Esophagus squamous epithelium (tissue), 4 donors: ENCODE results near the gene TSC1.

Source experiments
- CTCF ChIP-seq, 6 experiments: fragments of 450-650 bp in 4 of 6; fragments of 200-600 bp in 2 of 6; sonication (generic) in 2 of 6; IDR thresholded peaks; one replicate each; pipeline ENCODE4 v1.5.1; 2016 to 2019; ENCODE audit warnings: antibody characterized with exemption in 6 of 6, mild to moderate bottlenecking in 4 of 6, moderate library complexity in 4 of 6
- POLR2A ChIP-seq, 4 donors: fragments of 450-650 bp; IDR thresholded peaks; one replicate each; pipeline ENCODE4 v1.6.1; 2017; ENCODE audit warnings: antibody characterized with exemption in 4 of 4, mild to moderate bottlenecking in 4 of 4, moderate library complexity in 3 of 4

- TF ChIP-seq CTCF (IDR thresholded peaks at IDR 0.05) = no peak
- no peak for TF ChIP-seq POLR2A (IDR thresholded peaks at IDR 0.05)
These were observed 57.0 kb downstream of the TSC1 start for GRCh38 chr9:132887181-132888120.
